GM12892 (cell line): ENCODE measurements around the gene IGF1R.
A peak's percentile ranks its signal among the peaks of the same experiment; 100 is the strongest.

Experiments
- DNase-seq: peaks from one replicate; pipeline ENCODE4 v3.0.0; 2011; ENCODE audit not compliant: insufficient read length
- FAIRE-seq: peaks from 2 replicates; lab custom pipeline; 2011; peaks lifted over from hg19 to GRCh38; lab: Jason Lieb, UNC
- POLR2A ChIP-seq: IDR thresholded peaks from 2 replicates; pipeline ENCODE4 v1.6.1; 2011; ENCODE audit warnings: low read depth, low read length, control low read depth
- POLR2AphosphoS5 ChIP-seq: IDR thresholded peaks from 2 replicates; pipeline ENCODE4 v1.6.1; 2011; ENCODE audit warnings: low read depth, low read length, control low read depth
- TAF1 ChIP-seq: IDR thresholded peaks from 2 replicates; pipeline ENCODE4 v1.6.1; 2011; ENCODE audit warnings: low read depth, mild to moderate bottlenecking, control low read depth, low read length, borderline replicate concordance

IGF1R gene

DNA sequence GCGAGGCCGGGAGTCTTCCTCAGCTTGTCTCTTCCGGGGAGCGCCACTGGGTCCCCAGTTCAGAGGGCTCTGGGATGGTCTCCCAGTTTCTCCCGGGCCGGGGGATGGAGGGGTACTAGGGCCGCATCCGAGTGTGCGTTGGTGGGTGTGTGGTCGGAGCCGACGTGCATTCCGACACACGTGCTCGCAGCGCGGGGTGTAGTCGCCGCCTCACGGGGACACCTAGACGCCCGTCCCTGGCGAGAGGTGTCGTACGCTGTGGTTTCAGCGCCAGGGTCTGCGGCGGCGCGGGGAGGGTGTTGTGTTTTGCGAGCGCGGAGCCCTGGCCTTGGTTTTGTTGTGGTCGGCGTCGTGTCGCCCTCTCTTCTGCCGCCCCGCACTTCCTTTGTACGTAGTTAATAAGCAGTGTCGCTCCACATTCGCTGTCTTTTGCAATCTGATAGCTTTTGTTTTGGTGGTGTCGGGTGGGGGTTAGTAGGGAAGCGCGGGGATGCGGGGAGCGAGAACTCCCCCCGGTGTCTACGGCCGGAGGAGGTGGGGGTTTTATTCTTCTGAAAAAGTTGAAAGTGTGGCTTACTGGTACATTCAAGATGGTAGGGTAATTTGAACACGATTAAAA is 2.2 kb downstream of the IGF1R start:
- TF ChIP-seq POLR2AphosphoS5 (no peak), TAF1 (no peak), POLR2A (no peak)
- no peak for DNase-seq
- no peak for FAIRE-seq

GRCh38 chr15:98651036-98651481 is 2.7 kb downstream of the IGF1R start:
- no peak for FAIRE-seq
- no peak for DNase-seq
- no peak for TF ChIP-seq POLR2A
- TF ChIP-seq POLR2AphosphoS5, result no peak
- TF ChIP-seq TAF1, result no peak

DNA sequence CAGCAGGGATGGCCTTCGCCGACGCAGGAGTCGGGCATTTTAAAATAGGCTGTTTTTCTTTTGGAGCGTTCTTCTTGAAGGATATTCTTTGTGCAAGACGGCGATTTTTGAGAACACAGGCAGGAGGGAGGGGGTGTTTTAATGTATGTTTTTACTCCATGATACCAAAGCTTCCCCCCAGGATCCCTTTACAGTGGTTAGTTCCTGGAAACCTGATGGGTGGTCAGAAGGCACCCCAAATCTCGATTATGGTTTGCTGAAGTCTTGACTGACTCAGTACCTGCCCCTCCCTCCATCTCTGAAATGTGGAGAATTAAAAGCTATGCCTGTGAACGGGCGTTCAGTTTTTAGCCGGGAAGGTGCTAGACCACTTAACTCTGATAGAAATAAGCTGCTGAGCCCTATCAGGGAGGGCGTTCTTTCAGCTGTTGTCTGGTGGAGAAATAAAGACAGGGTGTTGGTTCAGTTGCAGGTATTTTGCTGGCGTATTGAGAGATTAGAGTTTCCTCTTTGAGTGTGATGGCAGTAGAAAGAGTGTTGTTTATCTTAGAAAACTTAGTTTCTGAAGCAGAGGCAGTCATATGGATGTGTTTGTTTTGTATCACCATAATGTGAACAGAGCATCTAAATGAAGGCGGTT is 3.4 kb downstream of the IGF1R start:
- no peak for DNase-seq
- FAIRE-seq, result no peak
- TF ChIP-seq TAF1 (no peak), POLR2A (no peak), POLR2AphosphoS5 (no peak)

DNA sequence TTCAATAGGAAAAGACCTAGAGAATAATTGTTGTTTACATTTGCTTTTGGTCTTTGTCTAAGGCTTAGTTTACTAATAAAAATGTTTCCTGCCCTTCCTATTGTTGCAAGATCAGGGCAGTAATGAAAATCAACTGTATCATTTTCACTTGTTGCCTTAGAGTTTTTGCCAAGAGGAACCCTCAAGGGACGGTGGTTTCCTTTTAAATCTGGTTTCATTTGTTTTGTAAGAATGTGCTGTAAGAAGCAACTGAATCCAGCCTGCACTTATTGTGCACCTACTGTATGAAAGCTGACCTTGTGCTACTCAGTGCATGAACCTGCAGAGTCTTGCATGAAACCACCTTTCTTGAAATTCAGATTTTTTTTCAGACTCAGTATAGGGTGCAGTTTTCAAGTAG is 5.3 kb downstream of the IGF1R start:
- TF ChIP-seq POLR2AphosphoS5 (no peak), POLR2A (no peak), TAF1 (no peak)
- FAIRE-seq (no peak), DNase-seq (no peak)

DNA sequence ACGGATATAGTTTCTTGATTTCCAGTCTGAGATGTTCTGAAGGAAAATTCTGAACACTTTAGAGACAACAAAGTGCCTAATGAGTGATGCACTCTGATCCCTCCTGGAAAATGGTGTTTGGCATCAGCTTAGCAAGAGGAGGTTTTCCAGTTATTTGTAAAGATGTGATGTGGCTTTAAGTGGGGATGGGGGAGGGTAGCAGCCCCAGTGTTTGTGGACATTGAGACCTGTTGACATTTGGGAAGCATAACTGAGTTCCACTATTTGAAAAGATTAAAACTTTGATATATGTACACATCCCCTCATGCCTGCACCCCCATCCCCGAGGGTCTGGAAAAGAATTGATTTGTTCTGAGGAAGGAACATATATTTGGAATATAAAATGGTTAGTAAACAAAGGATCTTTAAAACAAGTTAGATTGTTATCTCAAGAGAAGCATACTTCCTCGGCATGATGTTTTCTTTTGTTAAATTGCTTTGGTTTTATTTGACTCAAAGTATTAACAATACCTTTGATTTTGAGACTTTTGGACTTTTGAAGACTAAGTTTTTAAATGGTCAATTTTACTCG is 6.5 kb downstream of the IGF1R start:
- no peak for TF ChIP-seq POLR2A
- TF ChIP-seq TAF1, result no peak
- no peak for TF ChIP-seq POLR2AphosphoS5

GRCh38 chr15:98655732-98656131 is 7.4 kb downstream of the IGF1R start:
- no peak for FAIRE-seq
- TF ChIP-seq TAF1 (no peak), POLR2A (no peak), POLR2AphosphoS5 (no peak)
- DNase-seq, result no peak

More for the DNA sequence above, 6.5 kb downstream of the IGF1R start:
- DNase-seq (no peak), FAIRE-seq (no peak)

DNA sequence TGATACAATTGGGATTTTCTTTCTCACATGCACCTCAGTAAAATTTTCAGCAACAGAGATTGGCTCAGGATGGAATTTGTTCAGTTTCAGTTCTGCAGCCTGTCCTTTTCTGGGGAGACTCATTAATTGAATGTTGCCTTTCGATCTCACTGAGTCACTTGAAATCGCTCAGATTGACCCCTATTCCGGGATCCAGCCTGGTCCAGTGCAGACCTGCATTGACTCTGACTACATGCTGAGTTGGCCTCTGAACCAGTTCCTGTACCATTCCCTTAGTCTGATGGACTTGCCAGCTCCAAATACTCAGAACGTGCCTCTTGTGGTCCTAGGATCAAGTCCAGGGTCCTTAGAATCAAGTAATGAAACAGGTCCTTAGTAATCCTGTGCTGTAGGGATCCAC is 9.4 kb downstream of the IGF1R start:
- DNase-seq, result no peak
- no peak for TF ChIP-seq POLR2A
- no peak for TF ChIP-seq POLR2AphosphoS5
- no peak for TF ChIP-seq TAF1
- FAIRE-seq, result no peak

GRCh38 chr15:98658831-98659699 is 10.7 kb downstream of the IGF1R start:
- peak; percentile 94 for FAIRE-seq
- TF ChIP-seq POLR2A (no peak), TAF1 (no peak), POLR2AphosphoS5 (no peak)
- no peak for DNase-seq

- FAIRE-seq (no peak), DNase-seq (no peak)
- TF ChIP-seq TAF1 (no peak), POLR2AphosphoS5 (no peak)
Observed at GRCh38 chr15:98660055-98660454, 11.7 kb downstream of the IGF1R start.

GRCh38 chr15:98663045-98663444 is 14.7 kb downstream of the IGF1R start:
- DNase-seq, result no peak
- TF ChIP-seq POLR2AphosphoS5 (no peak), POLR2A (no peak), TAF1 (no peak)
- no peak for FAIRE-seq

DNA sequence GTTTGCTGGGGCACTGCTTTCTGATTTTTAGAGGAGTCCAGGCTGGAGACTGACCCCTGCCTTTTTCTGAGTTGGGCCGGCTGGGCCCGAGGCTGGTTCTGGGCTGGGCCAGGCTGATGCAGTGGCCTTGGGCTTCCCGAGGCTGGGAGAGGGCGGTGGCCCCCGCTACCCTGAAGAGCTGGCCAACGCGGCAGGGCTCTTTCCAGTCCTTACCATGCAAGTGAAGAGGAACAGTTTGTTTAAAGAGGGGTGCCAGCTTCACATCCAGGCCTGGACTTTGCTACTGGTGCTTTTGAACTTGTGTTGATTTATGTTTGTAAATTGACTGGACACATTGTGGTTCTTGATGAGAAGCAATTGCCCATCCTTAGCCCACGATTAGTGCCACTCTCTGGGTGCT is 15.3 kb downstream of the IGF1R start:
- DNase-seq (no peak), FAIRE-seq (no peak)
- TF ChIP-seq POLR2AphosphoS5 (no peak), TAF1 (no peak), POLR2A (no peak)

DNA sequence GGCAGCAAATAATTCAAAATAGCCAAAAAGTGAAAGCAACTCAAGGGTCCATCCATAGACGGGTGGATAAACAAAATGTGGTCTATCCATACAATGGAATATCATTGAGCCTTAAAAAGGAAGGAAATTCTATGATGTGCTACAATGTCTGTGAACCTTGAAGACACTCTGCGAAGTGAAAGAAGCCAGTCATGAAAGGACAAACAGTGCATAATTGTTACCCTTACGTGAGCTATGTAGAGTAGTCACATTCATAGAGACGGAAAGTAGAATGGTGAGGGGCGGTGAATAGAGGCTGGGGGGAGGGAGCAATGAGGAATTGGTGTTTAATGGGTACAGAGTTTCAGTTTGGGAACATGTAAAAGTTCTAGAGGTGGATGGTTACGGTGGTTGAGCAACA is 18.1 kb downstream of the IGF1R start:
- no peak for FAIRE-seq
- no peak for DNase-seq
- TF ChIP-seq TAF1 (no peak), POLR2AphosphoS5 (no peak), POLR2A (no peak)
